Small intestine (tissue), 7 donors: ENCODE results near the gene SRXN1. TPM values are rescaled to one million over a fixed set of nuclear protein-coding genes. Genes with fewer than 3 reads are reported as not detected.

Experiments used
- DNase-seq, 2 donors: peaks; one replicate each; pipeline versions ENCODE4 v3.0.0 to v3.0.0-alpha.2; 2013
- FAIRE-seq: peaks from 2 replicates; lab custom pipeline; 2012; peaks lifted over from hg19 to GRCh38; lab: Jason Lieb, UNC
- H3K27ac ChIP-seq, 3 donors: one replicate each; pipeline ENCODE4 v1.5.1; 2013; ENCODE audit warnings: low read length in 2 of 3, mild to moderate bottlenecking in 2 of 3, control low read depth in 1 of 3, inconsistent platforms in 1 of 3, low read depth in 1 of 3, moderate library complexity in 1 of 3
- H3K27me3 ChIP-seq, 3 donors: one replicate each; pipeline ENCODE4 v1.6.1; 2013; ENCODE audit warnings: low read length in 3 of 3, inconsistent platforms in 1 of 3; ENCODE audit not compliant: control insufficient read depth in 3 of 3, insufficient read depth in 3 of 3
- H3K36me3 ChIP-seq, 3 donors: one replicate each; pipeline ENCODE4 v1.6.1; 2013; ENCODE audit warnings: low read length in 3 of 3, inconsistent platforms in 1 of 3, low read depth in 1 of 3, mild to moderate bottlenecking in 1 of 3, moderate library complexity in 1 of 3; ENCODE audit not compliant: control insufficient read depth in 3 of 3, insufficient read depth in 2 of 3
- H3K4me1 ChIP-seq, 3 donors: one replicate each; pipeline ENCODE4 v1.6.1; 2013; ENCODE audit warnings: low read length in 2 of 3, inconsistent platforms in 1 of 3, low read depth in 1 of 3, mild to moderate bottlenecking in 1 of 3, moderate library complexity in 1 of 3; ENCODE audit not compliant: control insufficient read depth in 3 of 3, insufficient read depth in 2 of 3
- H3K4me3 ChIP-seq, 3 donors: one replicate each; pipeline ENCODE4 v1.5.1; 2013; ENCODE audit warnings: low read length in 3 of 3, control low read depth in 1 of 3, inconsistent platforms in 1 of 3, low read depth in 1 of 3, mild to moderate bottlenecking in 1 of 3, moderate library complexity in 1 of 3
- H3K9me3 ChIP-seq, 2 donors: one replicate each; pipeline ENCODE4 v1.6.1; 2013; ENCODE audit warnings: low read depth in 1 of 2, low read length in 1 of 2; ENCODE audit not compliant: control insufficient read depth in 2 of 2, insufficient read depth in 1 of 2
- WGBS, 3 donors: extraction: QIAGEN DNeasy Blood & Tissue Kit; methylation state at CpG; one replicate each; pipeline ENCODE4 v1.1.7; 2013; 5-methylcytosine and 5-hydroxymethylcytosine counted together
- polyA plus RNA-seq, 4 donors: library from polyadenylated mRNA; stranded (reverse) in 3 of 4; unstranded in 1 of 4; fragments of 200-250 nt in 3 of 4; fragments of 120-200 nt in 1 of 4; gene quantifications; one replicate each; pipeline versions ENCODE4 v1.2.1 to v1.2.3, GENCODE V29; 2013
- donor health status: healthy with polysubstance abuse.
- donor health status: control.
- donor health status: control.
- donor health status: Bipolar disorder and iron deficiency.
- donor health status: healthy.

Gene SRXN1
- polyA plus RNA-seq, 4 donors = 9.5 to 33.2 (median 30.9) TPM

DNA sequence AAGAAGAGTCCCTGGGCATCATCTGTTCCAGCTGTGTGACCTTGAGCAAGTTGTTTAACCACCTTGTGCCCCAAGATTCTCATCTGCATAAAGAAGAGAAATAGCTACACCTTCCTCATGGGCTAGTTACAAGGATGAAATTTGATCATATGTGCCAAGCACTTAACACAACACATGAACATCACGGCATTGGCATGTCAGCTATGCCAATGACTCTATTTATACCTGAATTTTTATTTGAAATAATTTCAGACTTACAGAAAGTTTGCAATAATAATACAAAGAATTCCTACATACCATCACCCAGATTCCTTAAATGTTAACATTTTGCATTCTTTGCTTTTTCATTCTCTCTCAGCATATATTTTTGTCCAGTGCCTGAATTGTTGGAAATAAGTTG is 21.9 kb downstream of the SRXN1 start:
- Histone ChIP-seq H3K27me3 (peaks cover 0 to 19% (median 3%) of the 10 kb centered on the region in 3 donors), H3K4me3 (no peak overlapping the region), H3K36me3 (no peaks in the 10 kb centered on the region), H3K27ac (no peak overlapping the region), H3K9me3 (no peaks in the 10 kb centered on the region), H3K4me1 (no peaks in the 10 kb centered on the region)
- no peak for FAIRE-seq
- WGBS, 3 donors = 50 to 76% (median 71%) methylated on average over 1 of the region's 1 CpG
- DNase-seq = no peak

DNA sequence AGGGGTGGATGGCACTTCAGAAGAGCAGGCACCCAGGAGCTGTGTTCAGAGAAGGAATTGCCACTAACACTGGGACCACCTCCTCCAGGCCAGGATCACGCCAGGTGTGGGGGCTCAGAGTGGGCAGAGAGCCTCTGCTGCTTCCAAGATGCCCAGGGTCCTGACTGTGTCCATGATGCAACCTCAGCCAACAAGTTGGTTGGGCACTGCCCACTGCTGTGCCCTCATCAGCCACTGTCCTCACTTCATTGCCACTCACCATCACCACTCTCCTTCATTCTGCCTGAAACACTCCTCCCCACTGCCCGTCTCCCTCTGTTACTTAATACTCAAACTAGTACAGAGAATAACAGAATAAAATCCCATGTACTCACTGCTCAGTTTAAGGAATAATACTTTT is 26.4 kb downstream of the SRXN1 start:
- WGBS, 3 donors = 62 to 76% (median 71%) methylated on average over 2 of the region's 2 CpGs
- Histone ChIP-seq H3K4me3 (no peak overlapping the region), H3K27ac (no peak overlapping the region), H3K9me3 (no peaks in the 10 kb centered on the region), H3K4me1 (no peaks in the 10 kb centered on the region), H3K36me3 (no peaks in the 10 kb centered on the region), H3K27me3 (peaks cover 0 to 10% (median 5%) of the 10 kb centered on the region in 3 donors)
- FAIRE-seq = no peak
- no peak for DNase-seq

- H3K27me3 ChIP-seq = peaks cover 0 to 13% (median 5%) of the 10 kb centered on the region in 3 donors
- WGBS, 3 donors = 72 to 87% (median 80%) methylated on average over 4 of the region's 4 CpGs
- no peak for FAIRE-seq
These were observed 27.6 kb downstream of the SRXN1 start for GRCh38 chr20:625360-625932.

GRCh38 chr20:623704-624103 is 29.3 kb downstream of the SRXN1 start:
- Histone ChIP-seq H3K4me1 (no peaks in the 10 kb centered on the region), H3K27ac (no peak overlapping the region), H3K27me3 (peaks cover 0 to 19% (median 5%) of the 10 kb centered on the region in 3 donors), H3K9me3 (no peaks in the 10 kb centered on the region), H3K36me3 (no peaks in the 10 kb centered on the region), H3K4me3 (no peak overlapping the region)
- DNase-seq (no peak), FAIRE-seq (no peak)
- WGBS, 3 donors = 53 to 63% (median 58%) methylated on average over 4 of the region's 4 CpGs

More at GRCh38 chr20:625360-625932, 27.6 kb downstream of the SRXN1 start:
- no peak for DNase-seq
- no peaks in the 10 kb centered on the region for H3K4me1 ChIP-seq
- no peaks in the 10 kb centered on the region for H3K9me3 ChIP-seq
- H3K36me3 ChIP-seq = no peaks in the 10 kb centered on the region
- H3K27ac ChIP-seq = no peak overlapping the region
- no peak overlapping the region for H3K4me3 ChIP-seq

DNA sequence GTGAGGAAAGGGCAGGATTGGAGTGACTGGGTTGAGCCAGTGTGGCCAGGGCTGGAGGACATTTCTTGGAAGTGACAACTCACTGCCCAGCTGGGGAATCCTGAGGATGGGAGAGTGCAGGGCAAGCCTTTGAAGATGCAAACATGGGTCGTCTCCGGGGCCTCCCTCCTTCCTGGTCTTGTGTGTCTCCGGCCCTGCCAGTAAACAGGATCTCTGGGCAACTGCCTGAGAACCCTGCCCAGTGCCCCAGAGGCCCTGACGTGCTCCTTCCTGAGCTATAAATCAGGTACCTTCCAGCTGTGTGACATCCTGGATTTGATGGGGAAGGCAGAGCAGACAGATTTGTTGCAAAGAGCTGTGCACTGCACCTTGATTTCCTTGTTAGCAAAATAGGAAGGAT is 30.0 kb downstream of the SRXN1 start:
- DNase-seq (no peak), FAIRE-seq (no peak)
- Histone ChIP-seq H3K4me1 (no peaks in the 10 kb centered on the region), H3K36me3 (no peaks in the 10 kb centered on the region), H3K27ac (no peak overlapping the region), H3K9me3 (peaks cover 0 to 3% of the 10 kb centered on the region in 2 donors), H3K4me3 (no peak overlapping the region), H3K27me3 (peaks cover 0 to 17% (median 8%) of the 10 kb centered on the region in 3 donors)
- WGBS, 3 donors = 8 to 23% (median 16%) methylated on average over 4 of the region's 4 CpGs

DNA sequence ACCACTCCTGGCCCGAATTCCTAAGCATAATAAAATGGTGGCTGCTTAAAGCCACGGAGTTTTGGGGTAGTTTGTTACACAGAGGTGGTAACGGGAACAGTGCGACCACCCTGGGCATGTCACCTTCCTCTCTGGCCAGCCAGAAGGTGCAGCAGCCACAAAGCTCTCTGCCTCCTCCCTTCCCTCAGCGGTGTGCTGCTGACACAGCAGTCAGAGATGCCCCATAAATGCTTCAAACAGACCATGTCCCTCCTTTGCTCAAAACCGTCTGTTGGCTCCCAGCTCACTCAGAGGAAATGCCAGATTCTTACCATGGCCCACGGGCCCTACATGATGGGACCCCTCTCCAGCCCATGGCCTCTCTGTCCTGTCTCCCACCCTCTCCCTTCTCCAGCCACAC is 30.8 kb downstream of the SRXN1 start:
- WGBS, 3 donors = 66 to 69% (median 69%) methylated on average over 7 of the region's 7 CpGs
- H3K9me3 ChIP-seq = peaks cover 0 to 6% of the 10 kb centered on the region in 2 donors
- no peak for FAIRE-seq
- no peak overlapping the region for H3K4me3 ChIP-seq
- peaks cover 0 to 17% (median 12%) of the 10 kb centered on the region in 3 donors for H3K27me3 ChIP-seq
- H3K27ac ChIP-seq = no peak overlapping the region
- DNase-seq = no peak
- H3K36me3 ChIP-seq = no peaks in the 10 kb centered on the region
- no peaks in the 10 kb centered on the region for H3K4me1 ChIP-seq

DNA sequence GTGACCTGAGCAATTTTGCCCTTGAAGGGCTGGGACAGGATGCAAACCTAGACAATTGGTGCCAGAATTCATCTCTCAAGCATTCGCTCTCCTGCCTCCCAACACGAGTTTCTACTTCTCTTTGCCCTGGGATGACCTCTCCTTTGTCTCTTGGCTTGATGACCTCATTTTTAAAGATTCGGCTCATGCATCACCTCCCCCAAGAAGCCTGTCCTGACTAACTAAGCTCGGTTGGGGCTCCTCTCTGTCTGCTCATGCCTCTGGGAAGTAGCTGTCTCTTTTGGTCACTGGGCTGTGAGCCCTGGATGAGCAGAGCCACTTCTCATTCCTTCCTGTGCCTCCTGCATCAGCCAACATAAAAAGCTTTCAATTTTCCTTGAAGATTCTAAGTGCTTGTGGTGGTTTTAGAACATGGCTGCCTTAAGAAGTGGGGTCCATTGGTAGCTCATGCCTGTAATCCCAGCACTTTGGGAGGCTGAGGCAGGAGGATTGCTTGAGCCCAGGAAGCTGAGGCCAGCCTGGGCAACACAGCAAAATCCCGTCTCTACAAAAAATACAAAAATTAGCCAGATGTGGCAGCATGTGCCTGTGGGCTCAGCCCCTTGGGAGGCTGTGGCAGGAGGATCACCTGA is 31.8 kb downstream of the SRXN1 start:
- H3K9me3 ChIP-seq = peaks cover 0 to 6% of the 10 kb centered on the region in 2 donors
- 39 to 52% (median 49%) methylated on average over 5 of the region's 5 CpGs for WGBS, 3 donors
- no peak overlapping the region for H3K4me3 ChIP-seq
- no peak overlapping the region for H3K27ac ChIP-seq
- H3K36me3 ChIP-seq = no peaks in the 10 kb centered on the region
- DNase-seq (no peak), FAIRE-seq (no peak)
- no peaks in the 10 kb centered on the region for H3K4me1 ChIP-seq
- peaks cover 0 to 15% (median 9%) of the 10 kb centered on the region in 3 donors for H3K27me3 ChIP-seq

DNA sequence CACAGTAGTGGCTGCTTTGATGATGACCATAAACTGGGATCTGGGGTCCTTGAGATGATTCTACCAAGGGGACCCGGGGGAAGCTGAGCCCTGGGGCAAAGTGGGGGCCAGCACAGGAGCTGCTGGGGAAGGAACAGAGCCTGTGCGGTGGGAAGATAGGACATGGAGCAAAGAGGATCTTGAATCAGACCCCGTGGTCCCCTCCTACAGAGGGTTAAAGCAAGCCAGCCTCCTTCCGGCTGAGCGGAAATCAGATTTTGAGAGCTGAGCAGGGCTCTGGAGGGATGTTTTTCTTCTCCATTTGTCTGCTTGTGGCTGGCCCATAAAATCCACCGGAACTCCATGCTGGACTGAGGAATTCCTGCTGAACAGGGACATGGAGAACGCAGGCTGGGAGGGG is 32.8 kb downstream of the SRXN1 start:
- FAIRE-seq = no peak
- 45 to 63% (median 46%) methylated on average over 7 of the region's 7 CpGs for WGBS, 3 donors
- H3K4me3 ChIP-seq = no peak overlapping the region
- peaks cover 0 to 6% of the 10 kb centered on the region in 2 donors for H3K9me3 ChIP-seq
- H3K4me1 ChIP-seq = no peaks in the 10 kb centered on the region
- H3K36me3 ChIP-seq = no peaks in the 10 kb centered on the region
- no peak for DNase-seq
- H3K27ac ChIP-seq = no peak overlapping the region
- peaks cover 0 to 15% (median 9%) of the 10 kb centered on the region in 3 donors for H3K27me3 ChIP-seq
